SK-N-MC (cell line): ENCODE measurements around the gene SEC24A.
A peak's percentile ranks its signal among the peaks of the same experiment; 100 is the strongest.

Source experiments
- DNase-seq: peaks from one replicate; pipeline ENCODE4 v3.0.0-alpha.2; 2011; ENCODE audit warnings: low read depth, low spot score
- H3K27ac ChIP-seq: fragments of 200-600 bp; sonication (generic); 2 replicates; pipeline ENCODE4 v1.5.1; 2016; ENCODE audit warnings: mixed run types
- H3K36me3 ChIP-seq: fragments of 200-600 bp; sonication (generic); 2 replicates; pipeline ENCODE4 v1.6.1; 2017; ENCODE audit warnings: antibody characterized with exemption, low read length, mixed read lengths; ENCODE audit not compliant: insufficient read depth
- H3K4me3 ChIP-seq: fragments of 200-600 bp; sonication (generic); 2 replicates; pipeline ENCODE4 v1.5.1; 2016
- H3K9ac ChIP-seq: fragments of 200-600 bp; sonication (generic); 2 replicates; pipeline ENCODE4 v1.8.0; 2017; ENCODE audit warnings: mixed run types, mixed read lengths; ENCODE audit not compliant: insufficient read length
- H3K9me3 ChIP-seq: fragments of 200-600 bp; sonication (generic); 2 replicates; pipeline ENCODE4 v1.6.1; 2017; ENCODE audit warnings: low read depth, mild to moderate bottlenecking, antibody characterized with exemption, low read length, moderate library complexity, mixed read lengths
- EZH2 ChIP-seq: fragments of 200-600 bp; sonication (generic); IDR thresholded peaks from one replicate; pipeline ENCODE4 v1.6.1; 2017; ENCODE audit warnings: antibody characterized with exemption
- FOXP2 ChIP-seq: optimal IDR thresholded peaks from 2 replicates; pipeline ENCODE3; 2011; ENCODE audit warnings: mild to moderate bottlenecking, moderate library complexity; ENCODE audit not compliant: insufficient read depth; ENCODE audit errors: extremely low read length, control extremely low read depth
- POLR2AphosphoS5 ChIP-seq: IDR thresholded peaks from 2 replicates; pipeline ENCODE4 v1.6.1; 2012; ENCODE audit warnings: mild to moderate bottlenecking, low read depth, low read length, borderline replicate concordance

Gene SEC24A

GRCh38 chr5:134724872-134725271 lies 76.3 kb downstream of the SEC24A start:
- Histone ChIP-seq H3K36me3 (peaks cover 10% of the 10 kb centered on the region; the same call in 1 of the 2 replicates), H3K4me3 (no peak overlapping the region), H3K27ac (no peak overlapping the region), H3K9ac (no peak overlapping the region), H3K9me3 (no peaks in the 10 kb centered on the region)
- TF ChIP-seq EZH2 (no peak), POLR2AphosphoS5 (no peak), FOXP2 (no peak)
- DNase-seq, result no peak

- Histone ChIP-seq H3K9ac (no peak overlapping the region), H3K36me3 (no peaks in the 10 kb centered on the region), H3K27ac (no peak overlapping the region), H3K4me3 (no peak overlapping the region), H3K9me3 (no peaks in the 10 kb centered on the region)
- DNase-seq, result no peak
- TF ChIP-seq FOXP2 (no peak), EZH2 (no peak), POLR2AphosphoS5 (no peak)
Measured at GRCh38 chr5:134732819-134733218, 84.2 kb downstream of the SEC24A start.

DNA sequence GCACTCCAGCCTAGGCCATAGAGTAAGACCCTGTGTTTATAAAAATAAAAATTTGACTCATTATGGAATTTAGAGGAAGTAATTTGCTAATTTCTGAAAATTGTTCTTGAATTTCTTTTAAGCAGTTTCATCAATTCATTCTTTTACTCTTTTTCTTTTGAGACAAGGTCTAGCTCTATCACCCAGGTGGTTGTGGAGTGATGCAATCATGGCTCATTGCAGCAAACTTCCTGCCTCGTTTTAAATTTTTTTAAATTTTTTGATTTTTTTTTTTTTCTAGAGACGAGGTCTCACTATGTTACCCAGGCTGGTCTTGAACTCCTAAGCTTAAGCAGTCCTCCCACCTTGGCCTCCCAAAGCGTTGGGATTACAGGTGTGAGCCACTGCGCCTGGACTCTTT lies 86.7 kb downstream of the SEC24A start:
- DNase-seq, result no peak
- no peaks in the 10 kb centered on the region for H3K9me3 ChIP-seq
- no peak overlapping the region for H3K27ac ChIP-seq
- H3K36me3 ChIP-seq, result no peaks in the 10 kb centered on the region
- no peak overlapping the region for H3K4me3 ChIP-seq
- no peak for TF ChIP-seq FOXP2
- no peak for TF ChIP-seq POLR2AphosphoS5
- TF ChIP-seq EZH2, result no peak
- H3K9ac ChIP-seq, result no peak overlapping the region

GRCh38 chr5:134736173-134736812 lies 87.7 kb downstream of the SEC24A start:
- Histone ChIP-seq H3K27ac (no peak overlapping the region), H3K4me3 (no peak overlapping the region), H3K36me3 (peaks cover 4% of the 10 kb centered on the region; the same call in 1 of the 2 replicates), H3K9ac (no peak overlapping the region), H3K9me3 (no peaks in the 10 kb centered on the region)
- TF ChIP-seq FOXP2 (no peak), POLR2AphosphoS5 (no peak), EZH2 (no peak)
- no peak for DNase-seq

DNA sequence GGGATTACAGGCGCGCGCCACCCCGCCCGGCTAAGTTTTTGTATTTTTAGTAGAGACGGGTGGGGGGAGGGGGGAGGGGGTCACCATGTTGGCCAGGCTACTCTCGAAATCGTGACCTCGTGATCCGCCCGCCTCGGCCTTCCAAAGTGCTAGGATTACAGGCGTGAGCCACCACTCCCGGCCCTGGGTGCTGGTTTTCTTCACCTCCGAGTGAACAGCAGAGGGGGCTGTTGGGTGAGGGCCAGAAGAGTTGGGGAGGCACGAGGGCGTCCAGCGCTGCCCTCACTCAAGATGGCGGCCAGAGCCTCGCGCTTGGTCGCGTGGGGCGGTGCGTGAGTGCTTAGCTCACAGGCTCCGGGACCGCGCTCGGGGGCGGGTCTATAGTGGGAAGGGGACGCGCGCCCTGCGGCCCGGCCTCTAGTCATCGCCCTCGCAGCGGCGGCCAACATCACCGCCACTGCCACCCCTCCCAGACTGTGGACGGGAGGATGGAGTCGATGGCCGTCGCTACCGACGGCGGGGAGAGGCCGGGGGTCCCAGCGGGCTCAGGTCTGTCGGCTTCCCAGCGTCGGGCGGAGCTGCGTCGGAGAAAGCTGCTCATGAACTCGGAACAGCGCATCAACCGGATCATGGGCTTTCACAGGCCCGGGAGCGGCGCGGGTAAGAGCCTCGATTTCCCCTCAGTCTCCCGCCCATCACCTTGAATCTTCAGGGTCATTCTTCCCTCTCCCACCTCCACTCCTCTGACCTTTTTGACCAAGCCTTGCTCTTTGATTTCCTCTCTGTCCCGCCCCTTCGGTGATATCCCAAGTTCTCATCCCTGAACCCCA lies 89.8 kb downstream of the SEC24A start, which contains the start of gene CAMLG:
Gene CAMLG, plus strand, starts transcription at position 416 of the 830 bp plus-strand sequence. Its CDS starts 73 bp downstream, at position 489.
- H3K36me3 ChIP-seq, result peaks cover 4% of the 10 kb centered on the region; the same call in 1 of the 2 replicates
- H3K9ac ChIP-seq, result peak within 1 kb of the TSS; percentile 85
- H3K4me3 ChIP-seq, result peak within 1 kb of the TSS; percentile 87
- peak; percentile 75 for DNase-seq
- no peaks in the 10 kb centered on the region for H3K9me3 ChIP-seq
- TF ChIP-seq FOXP2 (peak; percentile 95), EZH2 (no peak), POLR2AphosphoS5 (peak; percentile 90)
- H3K27ac ChIP-seq, result peak within 1 kb of the TSS; percentile 62

GRCh38 chr5:134738963-134739661 lies 90.5 kb downstream of the SEC24A start:
- TF ChIP-seq EZH2, result no peak
- TF ChIP-seq POLR2AphosphoS5, result no peak
- no peak for TF ChIP-seq FOXP2
- peaks cover 4% of the 10 kb centered on the region; the same call in 1 of the 2 replicates for H3K36me3 ChIP-seq
- H3K4me3 ChIP-seq, result peak overlapping the region; percentile 87
- H3K27ac ChIP-seq, result no peak overlapping the region; the same call in 1 of the 2 replicates
- no peaks in the 10 kb centered on the region for H3K9me3 ChIP-seq
- DNase-seq, result no peak
- peak overlapping the region; percentile 85 for H3K9ac ChIP-seq

DNA sequence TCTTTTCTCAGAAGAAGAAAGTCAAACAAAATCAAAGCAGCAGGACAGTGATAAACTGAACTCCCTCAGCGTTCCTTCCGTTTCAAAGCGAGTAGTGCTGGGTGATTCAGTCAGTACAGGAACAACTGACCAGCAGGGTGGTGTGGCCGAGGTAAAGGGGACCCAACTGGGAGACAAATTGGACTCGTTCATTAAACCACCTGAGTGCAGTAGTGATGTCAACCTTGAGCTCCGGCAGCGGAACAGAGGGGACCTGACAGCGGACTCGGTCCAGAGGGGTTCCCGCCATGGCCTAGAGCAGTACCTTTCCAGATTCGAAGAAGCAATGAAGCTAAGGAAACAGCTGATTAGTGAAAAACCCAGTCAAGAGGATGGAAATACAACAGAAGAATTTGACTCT lies 92.5 kb downstream of the SEC24A start:
- Histone ChIP-seq H3K4me3 (no peak overlapping the region), H3K36me3 (peaks cover 4% of the 10 kb centered on the region; the same call in 1 of the 2 replicates), H3K27ac (no peak overlapping the region), H3K9ac (no peak overlapping the region), H3K9me3 (no peaks in the 10 kb centered on the region)
- no peak for DNase-seq
- TF ChIP-seq POLR2AphosphoS5, result no peak
- no peak for TF ChIP-seq FOXP2
- TF ChIP-seq EZH2, result no peak

- peaks cover 4% of the 10 kb centered on the region; the same call in 1 of the 2 replicates for H3K36me3 ChIP-seq
- TF ChIP-seq EZH2 (no peak), FOXP2 (no peak), POLR2AphosphoS5 (no peak)
- no peak for DNase-seq
- no peak overlapping the region for H3K9ac ChIP-seq
- H3K4me3 ChIP-seq, result no peak overlapping the region
- H3K9me3 ChIP-seq, result no peaks in the 10 kb centered on the region
- no peak overlapping the region for H3K27ac ChIP-seq
Measured at GRCh38 chr5:134742134-134742533, 93.5 kb downstream of the SEC24A start.
